CD4-positive, alpha-beta T cell treated with Interferon alpha-2 for 1 hour (primary cell): ENCODE data around the gene MOGAT3.
"Not testable (repeated sequence)": the region's sequence is repeated elsewhere in the genome, so short reads cannot be mapped to it uniquely, and the experiment has no call there.

ENCODE experiments used
- DNase-seq, 2 donors: peaks; one replicate each; pipeline ENCODE4 v3.0.0-alpha.2; 2020 to 2022

Gene MOGAT3

GRCh38 chr7:101202603-101202918 is 1.7 kb upstream of the MOGAT3 start:
- no peak for DNase-seq

GRCh38 chr7:101201695-101202602 is 1.1 kb upstream of the MOGAT3 start:
- DNase-seq = no peak

GRCh38 chr7:101200504-101200861 is 353 bp downstream of the MOGAT3 start:
- no peak for DNase-seq

GRCh38 chr7:101199522-101199921 is 1.3 kb downstream of the MOGAT3 start:
- not testable (repeated sequence) for DNase-seq

- DNase-seq = no peak
Measured at GRCh38 chr7:101198476-101198875, 2.4 kb downstream of the MOGAT3 start.

- no peak for DNase-seq
Measured at GRCh38 chr7:101197991-101198390, 2.8 kb downstream of the MOGAT3 start.

GRCh38 chr7:101195884-101196283 is 5.0 kb downstream of the MOGAT3 start:
- no peak for DNase-seq

GRCh38 chr7:101189109-101189508 is 11.7 kb downstream of the MOGAT3 start:
- DNase-seq = no peak

- DNase-seq = no peak
Measured at GRCh38 chr7:101186844-101187428, 13.9 kb downstream of the MOGAT3 start.

- no peak for DNase-seq
Measured at GRCh38 chr7:101186194-101186593, 14.6 kb downstream of the MOGAT3 start.

- no peak for DNase-seq
Measured at GRCh38 chr7:101185258-101185839, 15.5 kb downstream of the MOGAT3 start.

- no peak for DNase-seq
Measured at GRCh38 chr7:101180130-101180755, 20.6 kb downstream of the MOGAT3 start, which contains the start of gene NAT16. Gene NAT16, minus strand, starts transcription at chr7:101180293. Its CDS starts 5,486 bp downstream, at chr7:101174807.

- DNase-seq = no peak
Measured at GRCh38 chr7:101179713-101180112, 21.1 kb downstream of the MOGAT3 start.

GRCh38 chr7:101179117-101179516 is 21.7 kb downstream of the MOGAT3 start:
- no peak for DNase-seq

- no peak for DNase-seq
Measured at GRCh38 chr7:101177644-101178043, 23.2 kb downstream of the MOGAT3 start.

- DNase-seq = no peak
Measured at GRCh38 chr7:101175664-101176063, 25.2 kb downstream of the MOGAT3 start.

- DNase-seq = no peak
Measured at GRCh38 chr7:101174322-101174854, 26.4 kb downstream of the MOGAT3 start.

GRCh38 chr7:101173752-101174244 is 27.0 kb downstream of the MOGAT3 start:
- peak; percentile 61 to 74 for DNase-seq

GRCh38 chr7:101172854-101173751 is 27.7 kb downstream of the MOGAT3 start:
- DNase-seq = no peak

- peak in 1 of 2 donors; percentile 25 for DNase-seq
Measured at GRCh38 chr7:101172005-101172853, 28.6 kb downstream of the MOGAT3 start.

- DNase-seq = no peak
Measured at GRCh38 chr7:101171442-101171837, 29.4 kb downstream of the MOGAT3 start.
